ENCODE results near the gene ANO3.
"Not testable (repeated sequence)": the region's sequence is repeated elsewhere in the genome, so short reads cannot be mapped to it uniquely, and the experiment has no call there.

ANO3 gene

DNA sequence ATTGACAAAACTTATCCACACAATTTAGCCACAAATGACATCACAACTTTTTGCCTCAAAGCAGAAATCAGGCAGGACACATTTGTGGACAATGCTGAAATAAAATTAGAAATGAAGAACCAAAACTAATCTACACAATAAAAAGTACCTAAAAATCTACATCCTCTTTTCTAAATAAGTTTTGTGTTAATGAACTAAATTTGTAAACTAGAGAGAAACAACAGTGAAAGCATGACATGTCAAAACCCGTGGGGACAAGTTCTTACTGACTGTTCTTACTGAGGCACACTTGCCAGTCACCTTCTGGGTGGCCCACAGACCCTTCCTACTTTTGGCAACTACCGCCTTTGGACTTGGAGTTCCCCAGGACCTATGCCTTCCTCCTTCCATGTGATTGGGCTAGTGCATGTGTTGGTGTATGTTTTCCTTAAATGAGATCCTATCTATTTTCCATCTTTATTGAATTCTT, 300.8 kb downstream of the ANO3 start:
- no peak for FAIRE-seq

DNA sequence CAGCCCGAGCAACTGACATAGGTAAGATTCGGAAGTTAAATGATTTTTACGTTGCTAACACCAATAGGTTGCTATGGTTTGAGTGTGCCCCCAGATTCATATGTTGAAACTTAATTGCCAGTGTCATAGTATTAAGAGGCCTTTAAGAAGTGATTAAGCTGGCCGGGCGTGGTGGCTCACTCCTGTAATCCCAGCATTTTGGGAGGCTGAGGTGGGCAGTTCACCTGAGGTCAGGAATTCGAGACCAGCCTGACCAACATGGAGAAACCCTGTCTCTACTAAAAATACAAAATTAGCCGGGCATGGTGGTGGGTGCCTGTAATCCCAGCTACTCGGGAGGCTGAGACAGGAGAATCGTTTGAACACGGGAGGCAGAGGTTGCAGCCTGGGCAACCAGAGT, 311.4 kb downstream of the ANO3 start:
- FAIRE-seq: not testable (repeated sequence)

DNA sequence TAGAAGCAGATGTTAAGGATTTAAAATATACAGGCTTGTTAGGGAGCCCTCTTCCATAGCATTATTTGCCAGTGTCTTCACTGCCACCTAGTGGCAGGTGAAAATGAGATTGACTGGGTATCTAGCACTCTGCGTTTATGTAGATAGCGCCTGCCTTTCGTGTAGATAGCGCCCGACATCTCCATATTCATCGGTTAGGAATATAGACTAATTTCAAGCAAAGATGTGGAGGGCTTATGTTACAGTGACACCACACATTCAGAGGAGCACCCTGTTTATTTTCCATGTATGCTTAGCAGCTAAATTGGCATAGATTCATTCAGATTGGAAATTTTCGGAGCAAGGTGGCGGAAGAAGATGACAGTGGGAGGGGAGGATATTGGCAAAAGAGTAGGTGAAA, 318.0 kb downstream of the ANO3 start:
- FAIRE-seq: no peak

DNA sequence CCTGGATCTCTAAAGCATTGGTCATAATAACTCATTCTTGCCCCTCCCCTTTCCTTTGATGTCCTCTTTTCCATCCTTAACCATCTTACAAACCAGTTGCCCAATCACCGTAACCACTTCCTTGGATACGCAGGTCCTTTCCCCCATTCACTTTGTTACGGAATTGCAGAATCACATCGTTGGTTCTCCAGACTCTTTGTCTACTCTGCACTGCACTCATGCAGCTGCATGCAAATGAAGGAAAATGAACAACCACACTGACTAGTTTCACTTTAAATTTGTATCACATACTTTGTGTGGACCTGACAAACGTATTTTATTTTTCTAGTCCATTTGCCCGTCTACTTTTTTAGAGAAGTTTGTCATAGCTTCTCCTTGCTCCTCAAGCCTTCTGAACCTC, 320.0 kb downstream of the ANO3 start:
- FAIRE-seq: no peak

DNA sequence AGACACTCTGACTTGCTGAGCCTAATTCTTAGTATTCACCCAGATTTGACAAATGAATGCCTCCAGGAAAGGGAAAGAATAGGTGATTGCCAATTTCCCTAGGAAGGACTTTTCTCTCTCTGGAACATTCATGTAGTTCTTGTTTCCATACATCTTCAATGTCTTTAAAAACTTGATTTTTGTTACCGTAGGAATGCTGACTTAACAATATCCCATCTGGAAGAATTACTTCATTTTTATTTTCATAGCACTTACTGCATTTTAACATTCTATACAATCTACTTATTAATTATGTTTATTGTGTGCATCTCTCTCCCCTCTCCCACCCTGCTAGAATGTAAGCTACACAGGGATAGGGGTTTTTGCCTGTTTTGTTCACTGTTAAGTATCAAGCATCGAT, 323.4 kb downstream of the ANO3 start:
- FAIRE-seq: no peak

DNA sequence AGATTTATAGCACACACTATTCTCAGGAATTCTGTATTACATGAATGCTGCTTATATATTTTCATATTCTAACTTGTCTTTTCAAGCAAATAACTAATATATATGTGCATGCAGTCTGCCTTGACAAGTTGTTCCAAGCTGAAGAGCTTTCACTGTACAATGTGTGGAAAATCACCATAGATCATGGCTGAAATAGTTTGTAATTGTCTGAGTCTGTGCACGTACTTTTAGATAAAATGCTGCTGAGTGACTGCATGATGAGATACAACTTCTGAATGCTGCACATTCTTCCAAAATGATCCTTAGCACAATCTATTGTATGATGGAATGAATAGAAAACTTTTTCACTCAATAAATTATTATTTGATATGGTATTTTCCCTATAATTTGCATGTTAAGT, 331.0 kb downstream of the ANO3 start:
- no peak for FAIRE-seq

DNA sequence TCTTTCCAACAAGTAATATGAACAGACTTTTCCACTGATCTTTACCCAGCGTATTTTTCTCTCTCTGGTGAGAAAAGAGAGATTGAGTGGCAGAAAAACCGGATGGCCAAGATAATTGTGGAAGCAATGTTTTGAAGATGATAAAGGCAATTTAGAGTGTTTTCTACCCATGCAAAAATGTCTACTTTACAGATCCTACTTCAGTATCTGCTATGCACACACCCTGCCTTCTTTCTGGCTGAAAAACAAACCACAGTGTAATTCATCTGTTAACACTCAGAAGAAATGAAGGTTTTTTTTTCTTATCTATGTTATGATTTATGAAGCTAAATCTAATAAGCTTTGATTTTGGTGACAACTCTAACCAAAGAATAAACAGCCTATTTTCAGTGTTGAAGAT, 333.1 kb downstream of the ANO3 start:
- no peak for FAIRE-seq

DNA sequence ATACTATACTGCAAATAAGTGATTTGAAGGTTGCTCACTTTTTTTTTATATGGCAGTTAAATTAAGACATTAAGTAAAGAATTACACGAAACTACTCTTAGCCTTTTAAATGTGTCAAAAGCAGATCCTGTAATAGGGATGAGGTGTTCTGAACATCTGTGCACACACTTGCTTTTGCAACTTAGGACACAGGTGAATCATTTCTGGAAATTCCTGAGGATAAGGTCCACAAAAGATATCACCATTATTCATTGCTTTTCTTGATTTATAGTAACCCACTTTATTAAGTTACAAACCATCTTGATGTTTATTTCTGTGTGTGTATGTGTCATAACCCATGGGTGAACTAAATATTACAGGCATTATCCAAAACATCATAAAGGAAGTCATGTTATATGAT, 334.0 kb downstream of the ANO3 start:
- no peak for FAIRE-seq

DNA sequence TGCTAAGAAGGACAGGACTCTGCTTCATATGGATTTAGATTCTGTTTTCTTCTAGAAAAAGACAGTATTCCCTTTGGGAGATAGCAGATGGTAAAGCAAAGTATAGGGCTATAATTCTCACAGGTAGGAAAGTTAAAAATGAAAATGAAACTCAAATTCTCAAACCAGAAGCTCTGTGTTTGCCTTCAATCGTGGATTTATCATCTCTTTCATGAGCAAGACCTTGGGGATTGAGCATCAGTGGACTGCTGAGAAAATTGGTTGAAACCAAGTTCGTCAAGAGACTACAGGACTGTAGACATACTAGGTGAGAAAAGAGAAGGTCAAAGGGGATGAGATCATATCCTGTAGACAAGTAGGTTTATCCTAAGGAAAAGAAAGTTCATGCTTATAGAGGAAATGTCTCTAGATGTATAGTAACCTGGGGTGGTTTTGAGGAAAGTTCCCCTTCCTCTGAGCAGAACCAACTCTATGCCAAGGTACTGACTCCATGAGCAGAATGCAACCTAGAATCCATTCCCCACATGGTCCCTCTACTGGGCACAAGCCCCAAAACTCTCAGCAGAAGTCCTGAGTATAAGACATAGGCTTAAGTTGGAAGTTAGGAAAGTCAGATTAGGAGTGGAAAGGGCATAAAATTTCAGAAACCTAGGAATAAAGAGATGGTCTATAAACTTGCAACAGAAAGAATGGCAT, 343.5 kb downstream of the ANO3 start:
- no peak for FAIRE-seq

DNA sequence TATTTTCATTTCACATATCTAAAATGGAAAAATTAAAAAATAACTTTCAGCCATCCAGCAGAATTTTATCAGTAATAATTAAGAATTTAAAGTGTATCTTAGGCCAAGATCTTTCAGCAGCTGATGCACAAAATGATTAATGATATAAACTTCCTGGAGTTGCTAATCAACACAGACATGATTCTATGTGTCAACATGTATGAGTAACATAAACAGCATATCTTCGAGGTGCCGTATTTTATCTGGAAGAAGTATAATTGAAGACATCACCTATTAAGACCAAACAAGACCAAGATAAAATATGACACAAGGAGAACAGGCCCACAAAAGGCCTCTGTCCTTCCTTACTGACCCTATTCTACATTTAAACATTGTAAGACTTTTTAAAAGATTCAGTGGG, 344.7 kb downstream of the ANO3 start:
- no peak for FAIRE-seq

DNA sequence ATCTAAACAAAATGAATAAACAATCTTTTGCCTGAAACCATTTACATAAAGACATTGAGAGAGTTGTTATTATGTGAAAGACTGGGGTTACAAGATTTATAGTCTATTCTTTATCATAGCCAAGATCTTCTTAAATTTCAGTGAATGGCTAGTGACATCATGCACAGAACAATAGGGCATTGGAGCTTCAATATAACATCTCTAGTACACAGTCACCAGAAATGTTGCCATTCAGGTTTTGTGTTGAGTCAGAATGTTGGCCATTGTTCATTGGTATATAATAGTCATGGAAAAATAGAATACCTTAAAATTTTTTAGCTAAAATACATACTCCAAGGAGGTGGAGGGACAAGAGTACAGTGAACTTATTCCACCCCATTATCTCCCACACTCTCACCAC, 345.6 kb downstream of the ANO3 start:
- no peak for FAIRE-seq

DNA sequence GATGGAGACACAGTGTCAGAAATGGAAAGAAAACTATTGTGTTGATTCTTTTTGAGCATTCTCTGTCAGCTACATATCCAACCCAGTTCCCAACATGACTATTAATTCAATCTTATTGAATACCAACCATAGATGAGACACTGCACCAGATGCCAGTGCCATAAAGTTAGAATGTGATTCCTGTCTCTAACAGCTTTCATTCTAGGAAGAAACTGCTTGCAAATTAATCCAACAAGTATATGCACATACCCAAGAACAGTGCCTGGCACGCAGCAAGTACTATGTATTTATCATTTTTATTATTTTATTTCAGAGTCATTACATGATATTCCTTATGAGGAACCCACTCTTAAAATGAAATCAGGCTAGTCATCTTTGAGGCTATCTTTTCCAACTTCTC, 355.4 kb downstream of the ANO3 start:
- no peak for FAIRE-seq

DNA sequence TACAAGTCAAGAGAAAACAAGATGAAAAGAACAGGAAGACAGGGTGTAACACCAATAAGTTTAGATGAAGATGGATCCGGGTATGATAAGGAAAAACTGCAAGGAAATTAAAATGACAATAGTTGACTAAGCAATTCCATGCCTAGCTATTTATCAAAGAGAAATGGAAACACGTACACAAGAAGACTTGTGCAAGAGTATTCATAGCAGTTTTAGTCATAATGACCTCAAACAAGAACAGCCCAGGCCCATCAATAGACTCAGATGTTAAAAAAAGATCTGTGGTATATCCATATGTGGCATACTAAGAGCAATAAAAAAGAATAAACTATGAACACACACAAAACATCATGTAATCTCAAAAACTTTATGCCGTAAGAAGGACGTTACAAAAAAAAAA, 356.8 kb downstream of the ANO3 start:
- FAIRE-seq: no peak

DNA sequence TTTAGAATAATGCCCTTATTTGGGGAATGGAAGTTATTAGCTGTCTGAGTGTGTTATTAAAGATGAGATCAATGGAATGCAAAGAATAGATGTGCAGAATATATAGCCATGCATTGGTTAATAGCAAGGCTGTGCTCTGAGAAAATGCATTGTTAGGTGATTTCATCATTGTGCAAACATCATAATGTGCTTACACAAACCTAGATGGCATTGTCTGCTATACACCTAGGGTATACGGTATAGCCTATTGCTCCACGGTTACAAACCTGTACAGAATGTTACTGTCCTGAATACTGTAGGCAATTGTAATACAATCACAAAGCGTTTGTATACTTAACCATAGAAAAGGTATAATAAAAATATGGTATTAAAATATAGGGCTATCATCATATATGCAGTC, 364.4 kb downstream of the ANO3 start:
- FAIRE-seq: no peak

DNA sequence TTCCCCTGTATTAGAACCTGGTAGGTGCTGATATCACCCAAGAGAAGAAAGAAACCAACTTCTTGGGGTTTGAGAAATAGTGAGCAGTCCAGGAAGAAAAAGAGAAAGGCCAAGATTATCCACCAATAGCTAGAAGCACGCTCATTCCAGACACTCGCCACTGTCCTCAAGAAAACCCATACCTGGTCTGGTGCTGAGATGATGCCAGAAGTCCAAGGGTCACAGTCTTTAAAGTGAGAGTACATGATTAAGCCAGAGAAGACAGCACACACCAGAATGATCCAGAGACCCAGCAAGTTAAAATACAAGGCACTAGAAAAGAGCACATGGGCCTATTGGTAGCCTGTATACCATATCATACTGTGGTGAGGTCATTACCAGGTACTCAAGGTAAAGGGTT, 366.3 kb downstream of the ANO3 start:
- FAIRE-seq: no peak

DNA sequence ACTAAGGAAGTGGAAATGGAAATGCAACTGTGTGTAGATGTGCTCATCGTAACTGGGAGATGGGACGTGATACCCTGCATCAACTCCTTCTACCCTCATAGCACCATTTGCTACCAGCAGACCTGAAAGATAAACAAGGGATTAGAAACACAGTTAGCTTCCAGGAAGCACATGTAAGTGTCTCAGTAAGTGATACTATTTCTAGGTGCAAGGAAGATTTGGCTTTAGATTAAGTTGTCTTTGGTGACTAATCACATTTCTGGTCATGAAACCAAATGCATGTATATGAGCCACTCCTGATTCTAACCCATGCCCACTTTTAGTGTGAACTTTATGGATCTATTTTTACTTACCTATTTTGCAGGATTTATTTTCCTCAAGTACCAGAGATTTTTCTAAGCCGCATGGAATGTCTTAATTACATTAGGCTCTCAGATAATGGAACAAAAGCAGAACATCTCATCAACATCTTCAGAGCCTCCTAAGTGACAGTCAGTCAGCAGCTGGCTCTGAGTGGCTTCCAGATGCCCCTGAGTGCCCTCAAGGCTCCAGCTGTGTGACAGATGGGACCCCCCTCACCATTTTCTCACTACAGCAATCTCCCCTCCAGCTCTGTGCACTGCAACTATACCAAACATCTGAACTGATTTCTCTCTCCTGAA, 368.8 kb downstream of the ANO3 start:
- FAIRE-seq: no peak

DNA sequence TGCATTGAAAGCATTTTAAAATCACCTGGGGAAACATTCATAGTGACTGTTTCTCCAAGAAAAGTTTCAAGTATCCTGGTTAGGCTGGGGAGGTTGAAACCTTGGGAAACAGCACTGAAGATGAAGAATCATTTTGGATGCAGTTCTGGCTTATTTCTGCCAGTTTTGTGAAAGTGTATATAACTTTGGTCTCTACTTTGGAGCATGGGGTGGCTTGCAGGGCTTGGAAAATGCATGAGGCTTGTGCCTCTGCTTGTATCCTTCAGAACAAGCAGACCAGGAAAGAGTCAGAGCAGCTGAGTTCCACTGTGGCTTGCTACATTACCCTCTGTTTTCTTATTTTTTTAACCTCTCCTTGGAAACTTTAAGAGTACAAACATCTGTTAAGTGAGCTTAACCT, 370.5 kb downstream of the ANO3 start:
- no peak for FAIRE-seq

DNA sequence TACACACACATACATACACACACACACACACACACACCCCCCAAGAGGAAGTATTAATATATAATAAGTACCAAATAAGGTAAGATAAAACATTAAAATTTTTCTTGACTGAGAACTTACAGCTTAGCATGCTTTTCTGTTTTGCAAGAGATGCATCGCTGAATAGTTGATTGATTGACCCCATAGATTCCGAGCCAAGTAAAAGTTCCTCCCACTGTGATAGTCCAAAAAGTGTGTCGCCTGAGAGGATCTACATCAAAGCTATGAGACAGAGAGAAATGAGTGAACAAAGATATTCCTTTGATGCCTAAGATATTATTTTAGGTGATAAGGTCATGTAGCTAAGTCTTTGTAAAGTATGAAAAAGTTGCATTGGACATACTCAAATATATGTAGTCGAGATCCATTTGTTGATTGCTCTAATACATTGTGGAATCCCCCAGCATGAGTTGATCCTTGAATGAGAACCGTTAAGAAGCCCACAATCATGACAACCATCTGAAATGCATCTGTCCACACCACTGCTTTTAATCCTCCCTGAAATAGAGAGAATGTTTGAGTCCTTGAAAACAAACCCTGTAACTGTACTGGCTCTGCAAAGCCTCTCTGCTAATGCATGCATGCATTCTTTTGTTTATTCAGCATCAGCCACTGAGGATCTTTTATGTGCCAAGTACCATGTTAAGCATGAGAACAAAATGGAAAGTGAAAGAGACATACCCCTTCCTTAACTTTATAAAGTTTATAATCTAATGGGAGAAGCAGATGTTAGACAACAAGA, 371.7 kb downstream of the ANO3 start:
- FAIRE-seq: no peak

DNA sequence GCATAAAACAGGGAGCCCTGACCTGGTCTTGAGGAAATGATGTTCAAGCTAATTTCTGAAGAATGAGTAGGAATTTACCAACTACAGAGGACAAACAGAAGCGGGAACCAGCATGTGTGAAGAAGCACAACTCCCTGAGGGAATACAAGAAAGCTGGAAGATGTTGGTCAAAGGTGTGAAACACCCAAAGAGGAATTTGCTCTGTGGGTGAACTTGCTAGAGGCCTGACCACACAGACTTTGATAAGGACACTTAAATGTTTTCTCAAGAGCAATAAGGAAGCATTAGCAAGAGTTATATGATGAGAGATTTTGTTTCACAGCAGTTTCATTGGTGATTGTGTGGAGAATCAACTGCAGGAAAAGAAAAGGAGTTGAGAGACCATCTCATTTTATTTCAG, 372.3 kb downstream of the ANO3 start:
- FAIRE-seq: no peak

DNA sequence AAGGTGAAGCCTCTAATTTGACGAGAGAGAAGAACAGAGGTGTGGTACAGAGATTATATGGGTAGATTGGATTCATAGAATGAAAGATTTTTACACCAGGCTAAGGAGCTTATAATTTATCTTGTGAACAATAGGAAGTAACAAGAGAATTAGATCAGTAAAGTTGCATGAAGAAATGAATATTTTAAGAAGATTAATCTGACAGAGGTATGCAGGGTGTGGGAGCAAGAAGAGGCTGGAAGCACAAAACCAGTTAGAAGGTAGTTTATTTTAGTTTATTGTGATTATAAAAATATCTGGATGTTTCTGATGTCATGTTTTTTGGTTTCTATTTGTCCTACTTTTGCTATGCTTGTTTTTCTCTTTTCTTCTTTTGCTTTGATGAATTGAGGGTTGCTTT, 374.3 kb downstream of the ANO3 start:
- no peak for FAIRE-seq

DNA sequence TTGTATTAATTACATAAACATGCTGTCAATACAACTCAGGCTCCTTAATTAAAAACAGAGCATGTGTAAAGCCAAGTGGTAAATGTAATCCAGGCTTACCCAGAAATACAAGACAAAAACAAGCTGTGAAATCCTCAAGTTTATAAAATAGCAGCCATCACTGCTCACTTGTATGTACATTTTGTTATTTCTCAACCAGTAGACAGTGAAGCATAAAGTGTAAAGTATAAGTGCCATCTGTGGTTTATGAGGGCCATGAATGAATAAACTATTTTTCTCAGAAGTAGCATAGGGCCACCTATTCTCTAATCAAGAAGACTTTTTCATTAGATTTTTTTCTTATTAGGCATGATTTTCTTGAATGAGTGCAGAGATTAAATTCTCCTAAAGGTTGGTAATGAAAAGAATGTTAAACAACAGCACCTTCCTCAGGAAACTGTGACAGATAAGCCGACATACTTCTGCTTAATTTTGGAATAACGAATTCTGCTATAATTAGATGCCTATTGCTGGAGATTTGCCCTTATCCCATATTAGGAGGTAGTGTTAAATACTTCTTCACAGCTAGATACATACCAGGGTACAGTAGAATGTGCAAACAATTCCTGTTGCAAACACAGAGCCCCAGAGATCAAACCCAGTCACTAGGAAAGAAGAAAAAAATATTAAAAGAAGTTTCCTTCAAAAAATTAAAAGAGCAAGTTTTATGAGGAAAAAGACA, 377.0 kb downstream of the ANO3 start:
- no peak for FAIRE-seq

DNA sequence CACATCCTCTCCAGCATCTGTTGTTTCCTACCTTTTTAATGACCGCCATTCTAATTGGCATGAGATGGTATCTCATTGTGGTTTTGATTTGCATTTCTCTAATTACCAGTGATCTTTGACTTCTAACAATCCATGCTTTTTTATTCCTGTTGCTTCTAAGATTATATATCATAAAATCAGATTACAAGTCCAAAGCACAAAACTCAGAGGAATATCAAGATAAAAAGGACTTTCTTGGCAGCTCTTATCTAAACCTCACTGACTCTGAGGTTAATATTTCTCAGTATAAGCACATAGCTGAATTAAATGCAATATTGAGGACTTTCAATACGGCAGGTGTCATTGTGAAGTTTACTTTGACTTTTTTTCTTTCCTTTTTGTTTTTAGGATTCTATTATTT, 378.6 kb downstream of the ANO3 start:
- FAIRE-seq: no peak

DNA sequence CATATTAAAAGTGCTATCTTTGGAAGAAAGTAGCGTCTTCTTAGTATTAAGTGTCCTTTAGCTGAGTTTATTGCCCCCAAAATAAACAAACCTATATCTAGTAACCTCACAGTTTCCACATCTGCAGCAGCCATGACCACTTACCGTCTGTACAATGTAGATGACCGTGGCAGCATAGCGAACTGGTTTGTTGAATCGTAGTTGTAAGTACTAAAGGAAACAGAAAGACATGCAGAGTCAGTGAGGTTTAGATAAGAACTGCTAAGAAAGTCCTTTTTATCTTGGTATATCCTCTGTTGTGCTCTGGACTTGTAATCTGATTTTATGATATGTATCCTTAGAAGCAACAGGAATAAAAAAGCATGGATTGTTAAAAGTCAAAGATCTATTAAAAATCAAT, 380.6 kb downstream of the ANO3 start:
- no peak for FAIRE-seq

All from endometrium (tissue), 2 donors.